ENCODE measurements around the gene OTOG. TPM values are rescaled to one million over a fixed set of nuclear protein-coding genes. Genes with fewer than 3 reads are reported as not detected.

The OTOG gene
- total RNA-seq, 1 experiment from 2014 or later = not detected

DNA sequence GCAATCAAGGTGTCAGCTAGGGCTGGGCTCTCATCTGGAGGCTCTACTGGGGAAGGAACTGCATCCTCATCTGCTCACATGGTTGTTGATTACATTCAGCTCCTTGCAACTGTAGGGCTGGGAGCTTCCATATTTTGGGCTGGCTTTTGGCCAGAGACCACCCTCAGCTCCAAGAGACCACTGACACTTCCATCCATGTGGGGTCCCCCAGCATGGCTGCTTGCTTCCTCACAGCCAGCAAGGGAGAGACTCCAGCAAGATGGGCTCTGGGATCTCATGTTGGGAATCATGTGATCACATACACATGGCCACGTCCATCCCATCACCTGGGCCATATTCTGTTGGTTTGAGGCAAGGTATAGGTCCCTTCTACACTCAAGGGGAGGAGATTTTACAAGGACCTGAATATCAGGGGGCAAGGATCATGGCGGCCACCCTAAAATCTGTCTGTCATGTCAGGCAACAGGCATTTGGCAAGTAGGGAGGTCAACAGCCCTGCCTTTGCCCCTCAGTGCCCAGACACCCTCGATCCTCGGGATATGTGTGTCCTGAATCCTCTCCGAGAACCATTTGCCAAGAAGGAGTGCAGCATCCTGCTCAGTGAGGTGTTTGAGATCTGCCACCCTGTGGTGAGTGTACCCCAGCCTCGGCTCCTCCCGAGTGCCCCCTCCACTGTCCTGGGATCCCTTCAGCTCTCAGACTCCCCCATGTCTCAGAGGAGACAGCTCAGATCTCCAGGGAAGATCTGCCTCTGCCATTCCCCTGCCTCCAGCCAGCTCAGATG is 48.7 kb downstream of the OTOG start:
- POLR2A ChIA-PET (ENCODE audit: unreplicated experiment) = no interaction called here
- H4K20me1 ChIP-seq (ENCODE audit: low read length) = no peaks in the 10 kb centered on the region
- no peak overlapping the region for H2AFZ ChIP-seq (ENCODE audit: low read length)
- H3K4me3 ChIP-seq (ENCODE audit: low read length) = no peak overlapping the region
- no peaks in the 10 kb centered on the region for H3K9me3 ChIP-seq (ENCODE audit: low read length)
- no peak for TF ChIP-seq EZH2phosphoT487 (IDR thresholded peaks at IDR 0.05; ENCODE audit: borderline replicate concordance, low read length)
- TF ChIP-seq, protein P1, sequence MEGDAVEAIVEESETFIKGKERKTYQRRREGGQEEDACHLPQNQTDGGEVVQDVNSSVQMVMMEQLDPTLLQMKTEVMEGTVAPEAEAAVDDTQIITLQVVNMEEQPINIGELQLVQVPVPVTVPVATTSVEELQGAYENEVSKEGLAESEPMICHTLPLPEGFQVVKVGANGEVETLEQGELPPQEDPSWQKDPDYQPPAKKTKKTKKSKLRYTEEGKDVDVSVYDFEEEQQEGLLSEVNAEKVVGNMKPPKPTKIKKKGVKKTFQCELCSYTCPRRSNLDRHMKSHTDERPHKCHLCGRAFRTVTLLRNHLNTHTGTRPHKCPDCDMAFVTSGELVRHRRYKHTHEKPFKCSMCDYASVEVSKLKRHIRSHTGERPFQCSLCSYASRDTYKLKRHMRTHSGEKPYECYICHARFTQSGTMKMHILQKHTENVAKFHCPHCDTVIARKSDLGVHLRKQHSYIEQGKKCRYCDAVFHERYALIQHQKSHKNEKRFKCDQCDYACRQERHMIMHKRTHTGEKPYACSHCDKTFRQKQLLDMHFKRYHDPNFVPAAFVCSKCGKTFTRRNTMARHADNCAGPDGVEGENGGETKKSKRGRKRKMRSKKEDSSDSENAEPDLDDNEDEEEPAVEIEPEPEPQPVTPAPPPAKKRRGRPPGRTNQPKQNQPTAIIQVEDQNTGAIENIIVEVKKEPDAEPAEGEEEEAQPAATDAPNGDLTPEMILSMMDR (conservative IDR thresholded peaks at IDR 0.05; ENCODE audit: low read depth, low read length) = no peak
- no peak for TF ChIP-seq EZH2 (IDR thresholded peaks at IDR 0.05; ENCODE audit: low read length, unreplicated experiment)
- no peak overlapping the region for H3K9ac ChIP-seq (ENCODE audit: low read length)
- ATAC-seq (no peak), DNase-seq (no peak)
- H3K36me3 ChIP-seq (ENCODE audit: low read depth, low read length) = no peaks in the 10 kb centered on the region
- BruUV-seq (replicated peaks) = no TSS peak
- no peaks in the 10 kb centered on the region for H3K79me2 ChIP-seq (ENCODE audit: low read length)
- no peaks in the 10 kb centered on the region for H3K4me1 ChIP-seq (ENCODE audit: insufficient read depth, low read length)
- H3F3A ChIP-seq (ENCODE audit: low read length, unreplicated experiment) = no peaks in the 10 kb centered on the region
- H3K27me3 ChIP-seq (ENCODE audit: low read length) = peaks cover 31% of the 10 kb centered on the region
- H3K4me2 ChIP-seq (ENCODE audit: low read length) = no peak overlapping the region
- H3K9me2 ChIP-seq (replicated peaks; ENCODE audit: low read length) = no peaks in the 10 kb centered on the region
- CTCF ChIA-PET = no interaction called here
- intact Hi-C loops (cut with micrococcal nuclease) = loop anchor here (5.0 kb wide), 1 partner anchor 382 kb away; no protein-coding TSS in a partner anchor
- no peak overlapping the region for H3K27ac ChIP-seq (ENCODE audit: low read length)

DNA sequence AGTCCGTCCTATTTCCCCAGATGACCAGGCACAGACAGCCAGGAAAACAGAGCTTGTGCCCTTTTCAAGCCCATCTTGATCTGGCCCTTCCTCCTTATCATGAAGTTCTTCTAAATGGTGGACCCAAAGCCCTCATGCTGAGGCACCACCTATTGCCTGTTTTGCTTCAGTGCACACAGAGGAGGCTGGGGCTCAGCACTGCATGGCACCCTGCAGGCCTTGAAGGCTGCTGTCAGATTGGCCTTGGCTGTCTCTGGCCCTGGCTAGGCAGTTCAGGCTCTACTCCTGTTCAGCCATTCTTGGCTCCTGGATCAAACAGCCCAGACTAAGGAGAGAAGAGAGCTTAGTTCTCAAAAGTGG is 49.2 kb downstream of the OTOG start:
- no peak for ATAC-seq
- Histone ChIP-seq H3K27ac (ENCODE audit: low read length) (no peak overlapping the region), H3K4me1 (ENCODE audit: insufficient read depth, low read length) (no peaks in the 10 kb centered on the region), H3K9me2 (replicated peaks; ENCODE audit: low read length) (no peaks in the 10 kb centered on the region), H3F3A (ENCODE audit: low read length, unreplicated experiment) (no peaks in the 10 kb centered on the region), H3K9ac (ENCODE audit: low read length) (no peak overlapping the region), H3K79me2 (ENCODE audit: low read length) (no peaks in the 10 kb centered on the region), H3K9me3 (ENCODE audit: low read length) (no peaks in the 10 kb centered on the region), H4K20me1 (ENCODE audit: low read length) (no peaks in the 10 kb centered on the region), H3K36me3 (ENCODE audit: low read depth, low read length) (no peaks in the 10 kb centered on the region), H2AFZ (ENCODE audit: low read length) (no peak overlapping the region), H3K4me2 (ENCODE audit: low read length) (no peak overlapping the region), H3K4me3 (ENCODE audit: low read length) (no peak overlapping the region), H3K27me3 (ENCODE audit: low read length) (peaks cover 26% of the 10 kb centered on the region)
- TF ChIP-seq EZH2phosphoT487 (IDR thresholded peaks at IDR 0.05; ENCODE audit: borderline replicate concordance, low read length) = no peak
- DNase-seq = no peak
- ChIA-PET CTCF (no interaction called here), POLR2A (ENCODE audit: unreplicated experiment) (no interaction called here)
- intact Hi-C loops (cut with micrococcal nuclease) = loop anchor here (5.0 kb wide), 1 partner anchor 381 kb away; no protein-coding TSS in a partner anchor
- BruUV-seq (replicated peaks) = no TSS peak

GRCh38 chr11:17596711-17597110 is 49.7 kb downstream of the OTOG start:
- Histone ChIP-seq H3K9me2 (replicated peaks; ENCODE audit: low read length) (no peaks in the 10 kb centered on the region), H3K9ac (ENCODE audit: low read length) (no peak overlapping the region), H3K79me2 (ENCODE audit: low read length) (no peaks in the 10 kb centered on the region), H3K27ac (ENCODE audit: low read length) (no peak overlapping the region), H3F3A (ENCODE audit: low read length, unreplicated experiment) (no peaks in the 10 kb centered on the region), H3K36me3 (ENCODE audit: low read depth, low read length) (no peaks in the 10 kb centered on the region), H3K4me3 (ENCODE audit: low read length) (no peak overlapping the region), H4K20me1 (ENCODE audit: low read length) (no peaks in the 10 kb centered on the region), H3K4me1 (ENCODE audit: insufficient read depth, low read length) (no peaks in the 10 kb centered on the region), H3K27me3 (ENCODE audit: low read length) (peaks cover 21% of the 10 kb centered on the region), H3K4me2 (ENCODE audit: low read length) (no peak overlapping the region), H3K9me3 (ENCODE audit: low read length) (no peaks in the 10 kb centered on the region), H2AFZ (ENCODE audit: low read length) (no peak overlapping the region)
- intact Hi-C loops (cut with micrococcal nuclease) = loop anchor here (5.0 kb wide), 1 partner anchor 381 kb away; no protein-coding TSS in a partner anchor
- DNase-seq (no peak), ATAC-seq (no peak)
- CTCF ChIA-PET = interaction anchor here (1.0 kb wide), 1 partner anchor 134 kb away, joined by 3 read pairs; no protein-coding TSS in a partner anchor
- POLR2A ChIA-PET (ENCODE audit: unreplicated experiment) = no interaction called here
- no TSS peak for BruUV-seq (replicated peaks)
- TF ChIP-seq, protein P1 (conservative IDR thresholded peaks at IDR 0.05; ENCODE audit: low read depth, low read length) = no peak
- TF ChIP-seq EZH2phosphoT487 (IDR thresholded peaks at IDR 0.05; ENCODE audit: borderline replicate concordance, low read length) (no peak), EZH2 (IDR thresholded peaks at IDR 0.05; ENCODE audit: low read length, unreplicated experiment) (no peak)
